ENCODE data around the gene MFAP1.
A peak's percentile ranks its signal among the peaks of the same experiment; 100 is the strongest.
"Not testable (repeated sequence)": the region's sequence is repeated elsewhere in the genome, so short reads cannot be mapped to it uniquely, and the experiment has no call there.

The MFAP1 gene

DNA sequence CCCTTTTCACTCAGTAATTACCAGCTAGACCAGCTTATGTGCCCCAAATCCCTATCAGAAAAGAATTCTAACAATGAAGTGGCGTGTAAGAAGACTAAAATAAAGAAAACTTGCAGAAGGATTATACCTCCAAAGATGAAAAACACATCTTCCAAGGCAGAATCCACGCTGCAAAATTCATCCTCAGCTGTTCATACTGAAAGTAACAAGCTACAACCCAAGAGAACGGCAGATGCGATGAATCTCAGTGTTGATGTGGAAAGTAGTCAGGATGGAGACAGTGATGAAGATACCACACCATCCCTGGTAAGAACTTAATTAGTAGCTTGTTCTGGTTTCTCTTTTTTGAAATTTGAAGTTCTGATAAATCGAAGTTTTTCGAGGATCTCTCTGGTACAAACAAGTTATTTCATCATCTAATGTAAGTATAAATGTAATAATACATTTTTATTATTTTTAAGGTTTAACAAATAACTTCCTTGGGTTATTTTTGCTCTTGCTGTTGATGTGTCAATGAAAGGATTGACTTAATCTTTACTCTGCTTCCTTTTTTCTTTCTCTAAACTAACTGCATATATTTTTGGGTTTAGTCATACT lies 3.7 kb upstream of the MFAP1 start:
- H3K4me3 ChIP-seq (ENCODE audit: low read depth, low read length) = peak overlapping the region; percentile 73

DNA sequence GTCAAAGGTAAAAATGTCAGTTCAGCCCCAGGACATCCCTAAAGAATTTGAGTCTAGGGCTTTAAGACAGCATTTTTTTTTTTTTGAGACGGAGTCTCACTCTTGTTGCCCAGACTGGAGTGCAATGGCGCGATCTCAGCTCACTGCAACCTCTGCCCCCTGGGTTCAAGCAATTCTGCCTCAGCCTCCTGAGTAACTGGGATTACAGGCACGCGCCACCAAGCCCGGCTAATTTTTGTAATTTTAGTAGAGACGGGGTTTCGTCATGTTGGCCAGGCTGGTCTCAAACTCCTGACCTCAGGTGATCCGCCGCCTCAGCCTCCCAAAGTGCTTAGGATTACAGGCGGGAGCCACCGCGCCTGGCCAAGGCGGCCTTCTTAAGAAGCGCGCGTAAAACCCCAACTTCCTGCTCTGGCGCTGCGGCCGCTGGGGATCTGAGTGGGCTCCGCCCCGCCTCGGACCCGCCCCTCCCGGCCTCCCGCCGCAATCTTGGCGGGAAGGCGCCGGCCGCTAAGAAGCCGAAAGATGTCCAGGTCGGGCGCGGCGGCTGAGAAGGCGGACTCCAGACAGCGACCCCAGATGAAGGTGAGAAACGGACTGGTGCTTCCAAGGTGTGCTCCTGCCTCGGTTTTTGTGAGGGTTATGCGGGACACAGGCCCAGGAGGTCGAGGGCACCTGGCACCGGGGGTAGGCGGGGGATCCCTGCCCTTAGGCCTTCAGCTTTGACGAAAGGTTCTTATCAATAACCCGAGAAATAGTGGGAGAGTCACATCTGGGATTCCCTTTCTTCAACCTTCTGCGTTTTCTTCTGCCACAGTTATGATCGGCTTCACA lies 2.2 kb upstream of the MFAP1 start, which contains the start of gene WDR76:
TSS of gene WDR76 (plus strand) at position 495 of the 834 bp plus-strand sequence. CDS start at position 526, 31 bp downstream.
- H3K4me3 ChIP-seq (ENCODE audit: low read depth, low read length) = peak within 1 kb of the TSS; percentile 73
- TF ChIP-seq, protein P1, sequence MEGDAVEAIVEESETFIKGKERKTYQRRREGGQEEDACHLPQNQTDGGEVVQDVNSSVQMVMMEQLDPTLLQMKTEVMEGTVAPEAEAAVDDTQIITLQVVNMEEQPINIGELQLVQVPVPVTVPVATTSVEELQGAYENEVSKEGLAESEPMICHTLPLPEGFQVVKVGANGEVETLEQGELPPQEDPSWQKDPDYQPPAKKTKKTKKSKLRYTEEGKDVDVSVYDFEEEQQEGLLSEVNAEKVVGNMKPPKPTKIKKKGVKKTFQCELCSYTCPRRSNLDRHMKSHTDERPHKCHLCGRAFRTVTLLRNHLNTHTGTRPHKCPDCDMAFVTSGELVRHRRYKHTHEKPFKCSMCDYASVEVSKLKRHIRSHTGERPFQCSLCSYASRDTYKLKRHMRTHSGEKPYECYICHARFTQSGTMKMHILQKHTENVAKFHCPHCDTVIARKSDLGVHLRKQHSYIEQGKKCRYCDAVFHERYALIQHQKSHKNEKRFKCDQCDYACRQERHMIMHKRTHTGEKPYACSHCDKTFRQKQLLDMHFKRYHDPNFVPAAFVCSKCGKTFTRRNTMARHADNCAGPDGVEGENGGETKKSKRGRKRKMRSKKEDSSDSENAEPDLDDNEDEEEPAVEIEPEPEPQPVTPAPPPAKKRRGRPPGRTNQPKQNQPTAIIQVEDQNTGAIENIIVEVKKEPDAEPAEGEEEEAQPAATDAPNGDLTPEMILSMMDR (IDR thresholded peaks at IDR 0.05; ENCODE audit: low read depth, low read length) = no peak

More for the DNA sequence above, 3.7 kb upstream of the MFAP1 start:
- TF ChIP-seq, protein P1 (IDR thresholded peaks at IDR 0.05; ENCODE audit: low read depth, low read length) = no peak

DNA sequence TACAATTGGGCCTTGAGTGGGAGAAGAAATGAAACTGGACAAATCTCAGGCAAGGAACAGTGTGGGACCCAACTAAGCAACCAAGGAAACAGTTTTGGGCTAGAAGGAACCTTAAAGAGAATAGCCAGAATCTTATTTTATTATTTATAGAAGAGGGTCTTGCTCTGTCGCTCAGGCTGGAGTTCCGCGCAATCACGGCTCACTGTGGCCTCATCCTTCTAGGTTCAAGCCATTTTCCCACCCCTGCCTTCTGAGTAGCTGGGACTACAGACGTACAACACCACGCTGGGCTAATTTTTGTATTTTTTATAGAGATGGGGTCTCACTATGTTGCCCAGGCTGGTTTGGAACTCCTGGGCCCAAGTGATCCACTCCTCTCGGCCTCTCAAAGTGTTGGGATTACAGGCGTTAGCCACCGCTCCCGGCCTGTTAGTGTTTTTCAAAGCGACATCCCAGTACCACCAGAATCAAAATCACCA lies 1.6 kb upstream of the MFAP1 start:
- H3K4me3 ChIP-seq (ENCODE audit: low read depth, low read length) = peak overlapping the region; percentile 73
- TF ChIP-seq, protein P1 (IDR thresholded peaks at IDR 0.05; ENCODE audit: low read depth, low read length) = no peak

DNA sequence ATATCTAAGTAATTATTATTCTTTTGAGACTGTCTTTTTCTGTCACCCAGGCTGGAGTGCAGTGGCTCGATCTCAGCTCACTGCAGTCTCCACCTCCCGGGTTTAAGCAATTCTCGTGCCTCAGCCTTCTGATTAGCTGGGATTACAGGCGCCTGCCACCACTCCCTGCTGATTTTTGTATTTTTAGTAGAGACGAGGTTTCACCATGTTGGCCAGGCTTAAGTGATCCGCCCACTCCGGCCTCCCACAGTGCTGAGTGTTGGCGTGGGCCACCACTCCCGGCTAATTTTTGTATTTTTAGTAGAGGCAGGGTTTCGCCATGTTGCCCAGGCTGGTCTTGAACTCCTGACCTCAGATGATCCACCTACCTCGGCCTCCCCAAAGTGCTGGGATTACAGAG lies 815 bp upstream of the MFAP1 start:
- H3K4me3 ChIP-seq (ENCODE audit: low read depth, low read length) = not testable (repeated sequence)

DNA sequence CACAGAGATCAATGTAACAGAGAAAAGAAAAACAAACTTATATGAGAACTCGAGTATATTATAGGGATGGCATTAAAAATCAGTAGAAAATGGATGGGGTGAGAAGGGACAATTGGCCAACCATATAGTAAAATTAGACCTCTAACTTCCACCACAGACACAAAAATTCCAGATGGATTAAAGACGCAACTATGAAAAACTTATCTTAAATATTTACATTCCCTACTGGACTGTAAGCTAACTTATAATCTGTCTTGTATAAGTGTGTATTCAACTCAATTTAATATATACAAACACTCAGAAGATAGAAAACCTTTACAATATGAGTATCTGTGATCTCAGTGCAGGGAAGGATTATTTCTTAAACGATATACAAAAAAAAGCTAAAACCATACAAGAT lies 3.0 kb downstream of the MFAP1 start:
- H3K4me3 ChIP-seq (ENCODE audit: low read depth, low read length) = peak overlapping the region; percentile 43
- TF ChIP-seq, protein P1 (IDR thresholded peaks at IDR 0.05; ENCODE audit: low read depth, low read length) = no peak

DNA sequence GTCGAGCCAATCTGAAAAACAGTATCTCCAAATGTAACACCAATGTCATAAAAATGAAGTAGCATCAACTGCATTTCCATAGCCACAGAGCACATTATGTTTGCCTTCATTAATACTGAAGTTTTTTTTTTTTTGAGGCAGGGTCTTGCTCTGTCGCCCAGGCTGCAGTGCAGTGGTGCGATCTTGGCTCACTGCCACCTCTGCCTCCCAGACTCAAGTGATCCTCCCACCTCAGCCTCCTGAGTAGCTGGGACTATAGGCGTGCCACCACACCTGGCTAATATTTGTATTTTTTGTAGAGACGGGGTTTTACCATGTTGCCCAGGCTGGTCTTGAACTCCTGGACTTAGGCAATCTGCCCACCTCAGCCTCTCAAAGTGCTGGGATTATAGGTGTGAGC lies 9.4 kb downstream of the MFAP1 start:
- H3K4me3 ChIP-seq (ENCODE audit: low read depth, low read length) = not testable (repeated sequence)

DNA sequence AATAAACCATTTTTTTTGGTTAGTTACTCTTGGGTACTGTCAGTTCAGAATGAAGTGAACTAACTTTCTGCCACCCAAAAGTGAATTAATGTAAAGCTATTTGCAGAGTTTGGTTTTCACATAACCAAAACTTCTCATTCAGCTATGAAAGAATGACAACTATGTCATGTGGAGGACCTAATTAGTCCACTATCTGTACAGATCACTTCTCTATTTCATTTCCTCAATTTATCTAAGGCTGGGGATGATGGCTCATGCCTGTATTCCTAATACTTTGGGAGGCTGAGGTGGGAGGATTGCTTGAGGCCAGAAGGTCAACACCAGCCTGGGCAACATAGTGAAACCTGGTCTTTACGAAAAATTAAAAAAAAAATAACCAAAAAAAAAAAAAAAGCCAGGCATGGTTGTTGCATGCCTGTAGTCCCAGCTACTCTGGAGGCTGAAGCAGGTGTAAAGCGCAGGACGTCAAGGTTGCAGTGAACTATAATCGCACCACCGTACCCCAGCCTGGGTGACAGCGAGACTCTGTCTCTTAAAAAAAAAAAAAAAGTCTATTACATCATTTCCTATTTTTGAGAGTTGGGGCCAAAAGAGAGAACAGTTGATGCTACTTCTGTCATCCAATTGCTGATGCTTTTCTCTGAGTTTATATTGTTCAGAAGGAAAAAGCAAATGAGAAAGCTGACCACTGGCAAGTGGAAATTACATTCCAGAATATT lies 15.4 kb downstream of the MFAP1 start:
- no peak overlapping the region for H3K4me3 ChIP-seq (ENCODE audit: low read depth, low read length)
- TF ChIP-seq, protein P1 (IDR thresholded peaks at IDR 0.05; ENCODE audit: low read depth, low read length) = no peak

DNA sequence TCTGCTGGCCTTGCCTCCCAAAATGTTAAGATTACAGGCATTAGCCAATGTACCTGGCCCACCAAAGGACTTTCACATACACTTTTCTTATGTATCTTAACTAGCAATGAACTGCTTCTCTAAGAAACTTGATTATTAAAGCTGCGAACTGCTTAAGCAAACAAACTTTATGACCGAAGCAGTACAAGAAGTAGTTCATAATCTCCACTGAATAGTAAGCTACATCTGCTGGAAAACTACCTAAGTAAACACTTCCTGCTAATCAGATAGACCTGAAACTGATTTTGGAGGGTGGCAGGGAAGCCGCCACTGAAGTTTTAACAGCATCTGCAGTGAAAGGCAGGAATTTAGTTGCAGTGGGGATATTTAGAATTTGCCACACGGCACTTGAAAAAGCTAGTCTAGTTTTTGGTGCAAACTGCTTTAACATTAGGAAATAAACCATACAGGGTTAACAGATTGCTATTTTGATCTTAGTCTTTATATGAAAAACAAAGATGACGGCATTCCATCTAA lies 16.0 kb downstream of the MFAP1 start:
- TF ChIP-seq, protein P1 (IDR thresholded peaks at IDR 0.05; ENCODE audit: low read depth, low read length) = no peak
- no peak overlapping the region for H3K4me3 ChIP-seq (ENCODE audit: low read depth, low read length)

DNA sequence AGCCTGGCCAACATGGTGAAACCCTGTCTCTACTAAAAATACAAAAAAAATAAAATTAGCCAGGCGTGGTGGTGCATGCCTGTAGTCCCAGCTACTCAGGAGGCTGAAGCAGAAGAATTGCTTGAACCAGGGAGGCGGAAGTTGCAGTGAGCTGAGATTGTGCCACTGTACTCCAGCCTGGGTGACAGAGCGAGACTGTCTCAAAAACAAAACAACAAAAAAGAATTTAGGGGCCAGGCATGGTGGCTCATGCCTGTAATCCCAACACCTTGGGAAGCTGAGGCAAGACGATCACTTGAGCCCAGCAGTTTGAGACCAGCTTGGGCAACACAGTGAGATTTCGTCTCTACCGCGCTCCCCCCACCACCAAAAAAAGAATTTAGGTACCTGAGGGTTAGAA lies 21.8 kb downstream of the MFAP1 start:
- H3K4me3 ChIP-seq (ENCODE audit: low read depth, low read length) = not testable (repeated sequence)
